Neural progenitor cell (in vitro differentiated cells): ENCODE results near the gene IQSEC1. TPM values are rescaled to one million over a fixed set of nuclear protein-coding genes. Genes with fewer than 3 reads are reported as not detected.

Experiments
- DNase-seq: peaks from one replicate; pipeline ENCODE4 v3.0.0-alpha.2; 2016; ENCODE audit warnings: low spot score
- H2AFZ ChIP-seq: fragments of 200-600 bp; sonication (generic); replicated peaks from 2 replicates; pipeline ENCODE4 v1.6.1; 2016; ENCODE audit warnings: antibody characterized with exemption
- H3F3A ChIP-seq: fragments of 200-600 bp; sonication (generic); 2 replicates; pipeline ENCODE4 v1.6.1; 2016; ENCODE audit warnings: antibody characterized with exemption, low read depth
- H3K27ac ChIP-seq: fragments of 200-600 bp; sonication (generic); 2 replicates; pipeline ENCODE4 v1.5.1; 2016; ENCODE audit warnings: mild to moderate bottlenecking
- H3K27me3 ChIP-seq: fragments of 200-600 bp; sonication (generic); 2 replicates; pipeline ENCODE4 v1.6.1; 2016; ENCODE audit warnings: mild to moderate bottlenecking, moderate library complexity
- H3K36me3 ChIP-seq: fragments of 200-600 bp; sonication (generic); 2 replicates; pipeline ENCODE4 v1.5.1; 2016
- H3K4me1 ChIP-seq: fragments of 200-600 bp; sonication (generic); 2 replicates; pipeline ENCODE4 v1.6.1; 2016; ENCODE audit warnings: mixed run types
- H3K4me2 ChIP-seq: fragments of 200-600 bp; sonication (generic); 2 replicates; pipeline ENCODE4 v1.6.1; 2016
- H3K4me3 ChIP-seq: fragments of 200-600 bp; sonication (generic); 2 replicates; pipeline ENCODE4 v1.5.1; 2016
- H3K79me2 ChIP-seq: fragments of 200-600 bp; sonication (generic); 2 replicates; pipeline ENCODE4 v1.6.1; 2016; ENCODE audit warnings: low read depth
- H3K9ac ChIP-seq: fragments of 200-600 bp; sonication (generic); 2 replicates; pipeline ENCODE4 v1.6.1; 2016
- H3K9me3 ChIP-seq: fragments of 200-600 bp; sonication (generic); 2 replicates; pipeline ENCODE4 v1.5.1; 2016; ENCODE audit warnings: low read depth
- H4K20me1 ChIP-seq: fragments of 200-600 bp; sonication (generic); 2 replicates; pipeline ENCODE4 v1.6.1; 2016; ENCODE audit warnings: low read depth
- H3K27ac Mint-ChIP-seq: 3 replicates; pipeline ENCODE4 v1.8.0; 2021; ENCODE audit warnings: mixed read lengths
- H3K27me3 Mint-ChIP-seq: 2 replicates; pipeline ENCODE4 v1.8.0; 2022; ENCODE audit warnings: low read depth, mild to moderate bottlenecking, inconsistent platforms, moderate library complexity, mixed read lengths; ENCODE audit not compliant: insufficient read depth
- H3K36me3 Mint-ChIP-seq: 3 replicates; pipeline ENCODE4 v1.8.0; 2021; ENCODE audit warnings: mixed read lengths
- H3K4me1 Mint-ChIP-seq: 3 replicates; pipeline ENCODE4 v1.8.0; 2021; ENCODE audit warnings: mixed read lengths
- H3K4me3 Mint-ChIP-seq: 3 replicates; pipeline ENCODE4 v1.8.0; 2021; ENCODE audit warnings: mild to moderate bottlenecking, moderate library complexity, mixed read lengths
- H3K9me3 Mint-ChIP-seq: 3 replicates; pipeline ENCODE4 v1.8.0; 2020; ENCODE audit warnings: mixed read lengths
- EZH2 ChIP-seq: fragments of 200-600 bp; sonication (generic); IDR thresholded peaks from 2 replicates; pipeline ENCODE4 v1.6.1; 2017; ENCODE audit warnings: antibody characterized with exemption, mild to moderate bottlenecking, moderate library complexity
- EZH2phosphoT487 ChIP-seq: fragments of 200-600 bp; sonication (generic); IDR thresholded peaks from 2 replicates; pipeline ENCODE4 v1.6.1; 2017; ENCODE audit warnings: antibody characterized with exemption
- total RNA-seq: library from RNA; depleted of rRNA; stranded (reverse); fragments of >200 nt; gene quantifications from 2 replicates; pipeline ENCODE4 v1.2.3, GENCODE V29; 2015; ENCODE audit warnings: low replicate concordance
- TF ChIP-seq, protein P1 (sequence below): fragments of 200-600 bp; sonication (generic); IDR thresholded peaks from 2 replicates; pipeline ENCODE4 v1.5.1; 2017; ENCODE audit warnings: antibody characterized with exemption, mild to moderate bottlenecking

The IQSEC1 gene
- total RNA-seq, 1 donor from 2014 or later, result 8.9 TPM

GRCh38 chr3:12939137-12939536 is 134.1 kb downstream of the IQSEC1 start:
- Mint-ChIP-seq H3K4me3 (no peak overlapping the region), H3K4me1 (peaks cover 2% of the 10 kb centered on the region), H3K36me3 (peaks cover 3% of the 10 kb centered on the region), H3K27me3 (no peaks in the 10 kb centered on the region), H3K9me3 (no peaks in the 10 kb centered on the region), H3K27ac (no peak overlapping the region)
- Histone ChIP-seq H3K79me2 (peaks cover 14% of the 10 kb centered on the region), H2AFZ (no peak overlapping the region), H3K4me2 (no peak overlapping the region), H3K36me3 (no peaks in the 10 kb centered on the region), H3K4me1 (peaks cover 9% of the 10 kb centered on the region), H3K4me3 (no peak overlapping the region), H3K9ac (no peak overlapping the region), H3K9me3 (no peaks in the 10 kb centered on the region), H3K27ac (no peak overlapping the region), H4K20me1 (peaks cover 30% of the 10 kb centered on the region), H3K27me3 (no peaks in the 10 kb centered on the region), H3F3A (peaks cover 2% of the 10 kb centered on the region)
- DNase-seq, result no peak
- TF ChIP-seq EZH2phosphoT487 (no peak), EZH2 (no peak)
- TF ChIP-seq, protein P1, sequence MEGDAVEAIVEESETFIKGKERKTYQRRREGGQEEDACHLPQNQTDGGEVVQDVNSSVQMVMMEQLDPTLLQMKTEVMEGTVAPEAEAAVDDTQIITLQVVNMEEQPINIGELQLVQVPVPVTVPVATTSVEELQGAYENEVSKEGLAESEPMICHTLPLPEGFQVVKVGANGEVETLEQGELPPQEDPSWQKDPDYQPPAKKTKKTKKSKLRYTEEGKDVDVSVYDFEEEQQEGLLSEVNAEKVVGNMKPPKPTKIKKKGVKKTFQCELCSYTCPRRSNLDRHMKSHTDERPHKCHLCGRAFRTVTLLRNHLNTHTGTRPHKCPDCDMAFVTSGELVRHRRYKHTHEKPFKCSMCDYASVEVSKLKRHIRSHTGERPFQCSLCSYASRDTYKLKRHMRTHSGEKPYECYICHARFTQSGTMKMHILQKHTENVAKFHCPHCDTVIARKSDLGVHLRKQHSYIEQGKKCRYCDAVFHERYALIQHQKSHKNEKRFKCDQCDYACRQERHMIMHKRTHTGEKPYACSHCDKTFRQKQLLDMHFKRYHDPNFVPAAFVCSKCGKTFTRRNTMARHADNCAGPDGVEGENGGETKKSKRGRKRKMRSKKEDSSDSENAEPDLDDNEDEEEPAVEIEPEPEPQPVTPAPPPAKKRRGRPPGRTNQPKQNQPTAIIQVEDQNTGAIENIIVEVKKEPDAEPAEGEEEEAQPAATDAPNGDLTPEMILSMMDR, result no peak

DNA sequence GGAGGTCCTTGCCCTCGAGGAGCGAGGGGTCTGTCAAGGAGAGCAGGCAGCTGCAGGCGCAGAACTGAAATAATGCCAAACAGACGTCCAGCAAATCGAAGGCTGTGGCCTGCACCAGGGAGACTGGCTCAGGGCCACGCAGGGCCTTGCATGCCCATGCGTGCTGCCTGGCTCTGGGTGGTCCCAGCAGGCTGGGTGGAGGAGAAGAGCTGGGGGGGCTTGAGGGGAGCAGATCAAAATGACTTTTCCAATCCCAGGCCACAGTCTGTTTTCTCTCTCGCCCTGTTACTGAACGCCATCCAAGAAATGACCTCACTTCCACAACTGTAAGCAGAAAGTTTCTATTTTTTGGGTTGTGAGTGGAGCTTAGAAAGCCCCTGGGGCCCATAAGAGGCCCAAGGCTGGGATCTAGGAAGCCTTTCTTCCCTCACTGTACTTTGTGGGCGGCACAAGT is 134.9 kb downstream of the IQSEC1 start:
- Mint-ChIP-seq H3K36me3 (peaks cover 3% of the 10 kb centered on the region), H3K27ac (no peak overlapping the region), H3K4me3 (no peak overlapping the region), H3K27me3 (no peaks in the 10 kb centered on the region), H3K9me3 (no peaks in the 10 kb centered on the region), H3K4me1 (no peaks in the 10 kb centered on the region)
- Histone ChIP-seq H3K27me3 (no peaks in the 10 kb centered on the region), H3K36me3 (no peaks in the 10 kb centered on the region), H3K4me1 (peaks cover under 1% of the 10 kb centered on the region), H3F3A (no peaks in the 10 kb centered on the region), H3K79me2 (peaks cover 7% of the 10 kb centered on the region), H3K4me2 (no peak overlapping the region), H3K9ac (no peak overlapping the region), H4K20me1 (peaks cover 30% of the 10 kb centered on the region), H3K4me3 (no peak overlapping the region), H2AFZ (no peak overlapping the region), H3K9me3 (no peaks in the 10 kb centered on the region), H3K27ac (no peak overlapping the region)
- no peak for DNase-seq
- TF ChIP-seq EZH2 (no peak), EZH2phosphoT487 (no peak)
- TF ChIP-seq, protein P1, result no peak

DNA sequence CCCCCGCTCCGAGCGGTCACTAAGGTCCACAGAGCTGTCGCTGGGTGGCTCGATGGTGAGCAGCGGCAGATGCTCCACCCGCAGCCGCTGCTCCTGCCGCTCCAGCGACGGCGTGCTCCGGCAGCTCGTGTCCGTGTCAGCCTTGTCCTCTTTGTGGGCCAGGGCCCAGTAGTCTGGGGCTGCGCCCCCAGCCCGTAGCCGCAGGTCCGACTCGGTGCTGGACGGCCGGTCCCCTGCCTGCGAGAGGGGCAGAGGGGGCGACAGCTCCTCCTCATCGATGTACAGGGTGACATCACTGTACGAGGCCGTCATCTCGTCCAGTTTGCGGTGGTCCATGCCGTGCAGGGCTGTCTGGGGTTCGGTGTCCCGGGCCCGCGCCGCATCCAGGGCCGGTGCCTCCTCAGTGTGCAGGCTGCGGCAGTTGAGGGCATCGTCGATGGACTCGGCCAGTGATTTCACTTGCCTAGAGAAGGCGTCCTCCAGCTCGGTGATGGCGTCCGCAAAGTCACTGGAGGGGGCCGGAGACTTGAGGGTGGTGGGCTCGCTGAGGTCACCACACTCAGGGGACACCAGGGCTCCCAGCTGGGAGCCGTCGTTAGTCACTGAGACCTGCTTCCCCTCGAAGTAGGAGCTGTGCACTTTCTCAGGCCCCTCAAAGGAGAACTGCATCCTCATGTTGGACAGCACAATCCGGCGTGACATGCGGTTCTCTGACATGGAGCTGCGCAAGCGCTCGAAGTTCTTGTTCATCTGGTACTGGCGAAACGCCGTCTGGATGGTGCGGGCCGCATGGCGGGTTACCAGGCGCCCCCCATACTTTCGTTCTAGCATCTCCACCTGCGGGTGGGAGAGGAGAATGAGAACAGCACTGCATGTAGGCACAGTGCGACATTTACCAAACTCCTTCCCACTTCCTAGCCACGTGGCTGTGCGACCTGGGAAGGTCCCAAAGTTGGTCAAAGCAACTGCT is 137.1 kb downstream of the IQSEC1 start:
- no peaks in the 10 kb centered on the region for H3K9me3 Mint-ChIP-seq
- no peaks in the 10 kb centered on the region for H3F3A ChIP-seq
- no peak overlapping the region for H3K4me3 ChIP-seq
- TF ChIP-seq EZH2phosphoT487, result no peak
- no peak for TF ChIP-seq EZH2
- TF ChIP-seq, protein P1, result no peak
- H3K4me2 ChIP-seq, result no peak overlapping the region
- no peaks in the 10 kb centered on the region for H3K9me3 ChIP-seq
- H3K27ac ChIP-seq, result no peak overlapping the region
- H3K4me1 ChIP-seq, result no peaks in the 10 kb centered on the region
- H3K79me2 ChIP-seq, result no peaks in the 10 kb centered on the region
- H3K4me1 Mint-ChIP-seq, result no peaks in the 10 kb centered on the region
- DNase-seq, result no peak
- no peak overlapping the region for H3K4me3 Mint-ChIP-seq
- H3K36me3 ChIP-seq, result no peaks in the 10 kb centered on the region
- peaks cover 2% of the 10 kb centered on the region for H3K36me3 Mint-ChIP-seq
- H4K20me1 ChIP-seq, result peaks cover 40% of the 10 kb centered on the region
- no peak overlapping the region for H2AFZ ChIP-seq
- H3K27me3 ChIP-seq, result no peaks in the 10 kb centered on the region
- no peak overlapping the region for H3K9ac ChIP-seq
- H3K27ac Mint-ChIP-seq, result no peak overlapping the region
- no peaks in the 10 kb centered on the region for H3K27me3 Mint-ChIP-seq
